Ovary (tissue), 9 donors: Measurements from ENCODE around the gene UGT1A7. TPM values are rescaled to one million over a fixed set of nuclear protein-coding genes. Genes with fewer than 3 reads are reported as not detected.

Source experiments
- DNase-seq, 5 donors: peaks; one replicate each; pipeline ENCODE4 v3.0.0-alpha.2; 2019 to 2020
- H3K27ac ChIP-seq, 2 donors: fragments of 200-600 bp; one replicate each; pipeline versions ENCODE4 v1.5.1 to v1.8.0; 2019 to 2022
- H3K27me3 ChIP-seq: fragments of 200-600 bp; one replicate; pipeline ENCODE4 v1.8.0; 2022
- H3K36me3 ChIP-seq: fragments of 200-600 bp; sonication (generic); one replicate; pipeline ENCODE4 v1.5.1; 2019
- H3K4me1 ChIP-seq: one replicate; pipeline ENCODE4 v1.8.1; 2013; ENCODE audit warnings: mild to moderate bottlenecking, moderate library complexity; ENCODE audit not compliant: insufficient read depth
- H3K4me3 ChIP-seq: fragments of 200-600 bp; sonication (generic); one replicate; pipeline ENCODE4 v1.5.1; 2017
- H3K9me3 ChIP-seq, 2 donors: fragments of 200-600 bp in 1 of 2; sonication (generic) in 1 of 2; one replicate each; pipeline versions ENCODE4 v1.5.1 to v1.8.1; 2013 to 2019; ENCODE audit warnings: mild to moderate bottlenecking in 1 of 2, moderate library complexity in 1 of 2
- EP300 ChIP-seq: sonication (generic); formaldehyde crosslinking; IDR thresholded peaks from one replicate; pipeline ENCODE4 v1.6.1; 2017; ENCODE audit warnings: antibody characterized with exemption
- POLR2A ChIP-seq: fragments of 450-650 bp; IDR thresholded peaks from one replicate; pipeline ENCODE4 v1.6.1; 2017; ENCODE audit warnings: antibody characterized with exemption, mild to moderate bottlenecking, moderate library complexity
- WGBS, 3 donors: extraction: QIAGEN DNeasy Blood & Tissue Kit in 1 of 3; methylation state at CpG; one replicate each; pipeline versions ENCODE4 v1.1.5 to v1.1.7; 2013 to 2017; 5-methylcytosine and 5-hydroxymethylcytosine counted together
- intact Hi-C, 4 donors: fragments of 100-400 bp; cut with DNase I; formaldehyde crosslinking; loops; one replicate each; pipeline versions ENCODE4 v1.11.0 to v1.15.1; 2022 to 2023
- polyA plus RNA-seq, 2 donors: library from polyadenylated mRNA; stranded (reverse); fragments of 200-250 nt in 1 of 2; fragments of 350-450 nt in 1 of 2; fragmentation: Illumina TruSeq in 1 of 2; extraction: RNeasy Lipid Tissue Mini Kit (QIAGEN cat#74804) in 1 of 2; gene quantifications; one replicate each; pipeline ENCODE4 v1.2.3, GENCODE V29; 2013 to 2014
- total RNA-seq, 7 donors: library from RNA; depleted of rRNA in 2 of 7; stranded (reverse); fragments of >200 nt in 2 of 7; fragmentation: NEBNext Ultra II Directional in 3 of 7; extraction: Animal tissue kit (Norgen Biotek cat#: 25700) in 3 of 7; gene quantifications; one replicate each; pipeline versions ENCODE4 v1.1.0 to v1.2.4, GENCODE V29; 2016 to 2023
- TF ChIP-seq, protein P1 (sequence below), 3 donors: fragments of 450-650 bp in 2 of 3; fragments of 200-600 bp in 1 of 3; IDR thresholded peaks; one replicate each; pipeline versions ENCODE4 v1.5.1 to v1.8.0; 2016 to 2022; ENCODE audit warnings: antibody characterized with exemption in 3 of 3, mild to moderate bottlenecking in 1 of 3
- donor health status: DM: no; HTN: no; CAD: no; lungs with moderate emphysema.
- donor health status: DM: no; HTN: no; CAD: no.
- donor health status: Bipolar disorder and iron deficiency.
- donor health status: DM: yes; HTN: yes; CAD: no.
- donor health status: DM: no; HTN: no; CAD: no.
- donor health status: DM: yes; HTN: yes; CAD: no.

The UGT1A7 gene
- total and polyA plus RNA-seq, 9 donors, result not detected

DNA sequence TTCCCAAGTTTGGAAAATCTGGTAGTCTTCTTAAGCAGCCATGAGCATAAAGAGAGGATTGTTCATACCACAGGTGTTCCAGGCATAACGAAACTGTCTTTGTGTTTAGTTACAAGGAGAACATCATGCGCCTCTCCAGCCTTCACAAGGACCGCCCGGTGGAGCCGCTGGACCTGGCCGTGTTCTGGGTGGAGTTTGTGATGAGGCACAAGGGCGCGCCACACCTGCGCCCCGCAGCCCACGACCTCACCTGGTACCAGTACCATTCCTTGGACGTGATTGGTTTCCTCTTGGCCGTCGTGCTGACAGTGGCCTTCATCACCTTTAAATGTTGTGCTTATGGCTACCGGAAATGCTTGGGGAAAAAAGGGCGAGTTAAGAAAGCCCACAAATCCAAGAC, 90.5 kb downstream of the UGT1A7 start:
- intact Hi-C loops, result no loop called here
- WGBS, 3 donors, result 88 to 91% (median 89%) methylated on average over 16 of the region's 16 CpGs

GRCh38 chr2:233772583-233772982, 90.9 kb downstream of the UGT1A7 start:
- H3K27ac ChIP-seq, result no peak overlapping the region
- H3K9me3 ChIP-seq, result no peaks in the 10 kb centered on the region
- no peaks in the 10 kb centered on the region for H3K36me3 ChIP-seq
- no peak for TF ChIP-seq EP300
- TF ChIP-seq POLR2A, result no peak
- TF ChIP-seq, protein P1, sequence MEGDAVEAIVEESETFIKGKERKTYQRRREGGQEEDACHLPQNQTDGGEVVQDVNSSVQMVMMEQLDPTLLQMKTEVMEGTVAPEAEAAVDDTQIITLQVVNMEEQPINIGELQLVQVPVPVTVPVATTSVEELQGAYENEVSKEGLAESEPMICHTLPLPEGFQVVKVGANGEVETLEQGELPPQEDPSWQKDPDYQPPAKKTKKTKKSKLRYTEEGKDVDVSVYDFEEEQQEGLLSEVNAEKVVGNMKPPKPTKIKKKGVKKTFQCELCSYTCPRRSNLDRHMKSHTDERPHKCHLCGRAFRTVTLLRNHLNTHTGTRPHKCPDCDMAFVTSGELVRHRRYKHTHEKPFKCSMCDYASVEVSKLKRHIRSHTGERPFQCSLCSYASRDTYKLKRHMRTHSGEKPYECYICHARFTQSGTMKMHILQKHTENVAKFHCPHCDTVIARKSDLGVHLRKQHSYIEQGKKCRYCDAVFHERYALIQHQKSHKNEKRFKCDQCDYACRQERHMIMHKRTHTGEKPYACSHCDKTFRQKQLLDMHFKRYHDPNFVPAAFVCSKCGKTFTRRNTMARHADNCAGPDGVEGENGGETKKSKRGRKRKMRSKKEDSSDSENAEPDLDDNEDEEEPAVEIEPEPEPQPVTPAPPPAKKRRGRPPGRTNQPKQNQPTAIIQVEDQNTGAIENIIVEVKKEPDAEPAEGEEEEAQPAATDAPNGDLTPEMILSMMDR (IDR thresholded peaks at IDR 0.05), result no peak
- H3K27me3 ChIP-seq, result no peaks in the 10 kb centered on the region
- H3K4me1 ChIP-seq, result no peaks in the 10 kb centered on the region
- no peak overlapping the region for H3K4me3 ChIP-seq
- no peak for DNase-seq
- intact Hi-C loops, result no loop called here
- 62 to 68% (median 67%) methylated on average over 5 of the region's 5 CpGs for WGBS, 3 donors

More for the DNA sequence above, 90.5 kb downstream of the UGT1A7 start:
- H3K9me3 ChIP-seq, result no peaks in the 10 kb centered on the region
- TF ChIP-seq EP300 (no peak), POLR2A (no peak)
- TF ChIP-seq, protein P1 (IDR thresholded peaks at IDR 0.05), result no peak
- no peak overlapping the region for H3K4me3 ChIP-seq
- no peaks in the 10 kb centered on the region for H3K4me1 ChIP-seq
- H3K36me3 ChIP-seq, result no peaks in the 10 kb centered on the region
- no peak overlapping the region for H3K27ac ChIP-seq
- H3K27me3 ChIP-seq, result no peaks in the 10 kb centered on the region
- no peak for DNase-seq

DNA sequence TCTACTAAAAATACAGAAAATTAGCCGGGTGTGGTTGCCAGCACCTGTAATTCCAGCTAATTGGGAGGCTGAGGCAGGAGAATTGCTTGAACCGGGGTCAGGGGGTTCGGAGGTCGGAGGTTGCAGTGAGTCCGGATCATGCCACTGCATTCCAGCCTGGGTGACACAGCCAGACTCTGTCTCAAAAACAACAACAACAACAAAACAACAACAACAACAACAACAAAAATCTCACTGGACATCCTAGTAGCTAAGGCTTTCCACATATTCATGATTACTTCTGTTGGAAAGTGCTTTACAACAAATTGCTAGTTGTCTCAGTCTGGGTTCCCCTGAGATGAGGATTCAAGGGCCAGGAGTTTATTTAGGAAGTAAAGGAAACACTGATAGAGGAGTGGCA, 92.2 kb downstream of the UGT1A7 start:
- Histone ChIP-seq H3K27me3 (no peaks in the 10 kb centered on the region), H3K27ac (no peak overlapping the region), H3K4me3 (no peak overlapping the region), H3K9me3 (no peaks in the 10 kb centered on the region), H3K4me1 (no peaks in the 10 kb centered on the region), H3K36me3 (no peaks in the 10 kb centered on the region)
- WGBS, 3 donors, result 86 to 90% (median 88%) methylated on average over 5 of the region's 5 CpGs
- intact Hi-C loops, result no loop called here
- TF ChIP-seq EP300, result no peak
- TF ChIP-seq, protein P1 (IDR thresholded peaks at IDR 0.05), result no peak
- TF ChIP-seq POLR2A, result no peak
- no peak for DNase-seq

DNA sequence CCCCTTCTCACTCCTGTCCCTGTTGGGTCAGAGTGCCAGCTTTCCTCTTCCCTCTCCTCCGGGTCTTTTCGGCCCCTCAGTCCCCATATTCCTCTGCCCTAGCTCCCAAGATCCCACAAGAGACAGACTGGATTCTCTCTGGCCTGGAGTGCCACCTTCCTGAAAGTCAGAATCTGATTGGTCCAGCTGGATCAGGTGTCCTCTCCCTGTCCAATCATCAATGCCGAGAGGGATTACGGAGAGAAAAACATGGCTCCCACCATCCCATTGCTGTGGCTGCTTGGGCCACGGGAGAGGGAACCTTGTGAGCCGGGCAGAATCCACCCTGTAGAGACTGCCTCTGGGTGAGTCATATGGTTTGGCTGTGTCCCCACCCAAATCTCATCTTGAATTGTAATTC, 93.7 kb downstream of the UGT1A7 start:
- H3K27ac ChIP-seq, result no peak overlapping the region
- H3K4me3 ChIP-seq, result no peak overlapping the region
- H3K9me3 ChIP-seq, result no peaks in the 10 kb centered on the region
- 90 to 95% (median 91%) methylated on average over 6 of the region's 6 CpGs for WGBS, 3 donors
- no peaks in the 10 kb centered on the region for H3K27me3 ChIP-seq
- TF ChIP-seq EP300 (no peak), POLR2A (no peak)
- TF ChIP-seq, protein P1 (IDR thresholded peaks at IDR 0.05), result no peak
- intact Hi-C loops, result no loop called here
- no peaks in the 10 kb centered on the region for H3K4me1 ChIP-seq
- H3K36me3 ChIP-seq, result no peaks in the 10 kb centered on the region
- no peak for DNase-seq

GRCh38 chr2:233778030-233778429, 96.3 kb downstream of the UGT1A7 start, which contains the start of gene MROH2A:
Gene MROH2A (plus strand): TSS chr2:233778330. CDS start chr2:233779359, 1,029 bp downstream.
- TF ChIP-seq, protein P1 (IDR thresholded peaks at IDR 0.05), result no peak
- TF ChIP-seq POLR2A (no peak), EP300 (no peak)
- Histone ChIP-seq H3K4me1 (no peaks in the 10 kb centered on the region), H3K27me3 (no peaks in the 10 kb centered on the region), H3K9me3 (no peaks in the 10 kb centered on the region), H3K4me3 (no peak within 1 kb of the TSS), H3K36me3 (no peaks in the 10 kb centered on the region), H3K27ac (no peak within 1 kb of the TSS)
- 74 to 83% (median 82%) methylated on average over 2 of the region's 2 CpGs for WGBS, 3 donors
- intact Hi-C loops, result no loop called here
- no peak for DNase-seq
